Right atrium auricular region (tissue), 2 donors: Measurements from ENCODE around the gene CLASRP. TPM values are rescaled to one million over a fixed set of nuclear protein-coding genes. Genes with fewer than 3 reads are reported as not detected.

ENCODE experiments used
- DNase-seq: peaks from one replicate; pipeline ENCODE4 v3.0.0-alpha.2; 2019; ENCODE audit warnings: low spot score
- H3K27ac ChIP-seq, 2 donors: fragments of 200-600 bp; sonication (generic); 1 replicate in 1 of 2; 2 replicates in 1 of 2; pipeline ENCODE4 v1.5.1; 2016 to 2019
- H3K27me3 ChIP-seq, 2 donors: fragments of 200-600 bp; sonication (generic); one replicate each; pipeline versions ENCODE4 v1.5.1 to v1.6.0; 2017 to 2019
- H3K36me3 ChIP-seq: fragments of 200-600 bp; sonication (generic); one replicate; pipeline ENCODE4 v1.5.1; 2016
- H3K4me1 ChIP-seq, 2 donors: fragments of 200-600 bp; sonication (generic); one replicate each; pipeline versions ENCODE4 v1.5.1 to v1.6.0; 2017 to 2019
- H3K4me3 ChIP-seq, 2 donors: fragments of 200-600 bp; sonication (generic); 1 replicate in 1 of 2; 2 replicates in 1 of 2; pipeline ENCODE4 v1.5.1; 2017 to 2019; ENCODE audit warnings: mild to moderate bottlenecking in 1 of 2, moderate library complexity in 1 of 2
- H3K9me3 ChIP-seq, 2 donors: fragments of 200-600 bp; sonication (generic); one replicate each; pipeline ENCODE4 v1.5.1; 2019
- total RNA-seq, 2 donors: library from RNA; depleted of rRNA; stranded (reverse); fragments of >200 nt; gene quantifications; one replicate each; pipeline ENCODE4 v1.1.0, GENCODE V29; 2016
- TF ChIP-seq, protein P1 (sequence below), 2 donors: fragments of 200-600 bp; sonication (generic); IDR thresholded peaks; one replicate each; pipeline ENCODE4 v1.5.1; 2019; ENCODE audit warnings: antibody characterized with exemption in 2 of 2

CLASRP gene
- total RNA-seq, 2 donors from 2014 or later, result 29.6 to 31.3 TPM

DNA sequence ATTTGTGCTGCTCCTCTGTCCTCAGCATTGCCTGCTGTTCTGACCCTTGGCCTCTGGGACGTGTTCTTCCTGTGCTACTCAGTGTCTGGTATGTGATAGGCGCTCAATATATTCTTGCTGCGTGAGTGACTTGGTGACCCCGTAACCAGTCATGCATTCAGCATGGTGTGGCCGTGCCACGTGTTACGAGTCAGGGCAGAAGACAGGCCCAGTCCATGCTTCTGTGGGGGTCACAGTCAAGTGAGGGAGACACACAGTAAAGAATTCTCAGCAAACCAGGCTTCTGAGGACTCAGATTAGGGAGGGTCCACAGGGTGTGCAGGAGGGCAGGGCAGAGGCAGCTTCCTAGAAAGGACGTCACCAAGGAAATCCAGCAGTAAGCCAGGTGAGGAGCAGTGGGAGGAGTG is 62.0 kb downstream of the CLASRP start:
- no peak overlapping the region for H3K4me3 ChIP-seq
- no peaks in the 10 kb centered on the region for H3K27me3 ChIP-seq
- no peaks in the 10 kb centered on the region for H3K36me3 ChIP-seq
- H3K4me1 ChIP-seq, result peaks cover 0 to 93% of the 10 kb centered on the region in 2 donors
- DNase-seq, result no peak
- H3K9me3 ChIP-seq, result no peaks in the 10 kb centered on the region
- H3K27ac ChIP-seq, result peak overlapping the region; percentile 80 to 83
- TF ChIP-seq, protein P1, sequence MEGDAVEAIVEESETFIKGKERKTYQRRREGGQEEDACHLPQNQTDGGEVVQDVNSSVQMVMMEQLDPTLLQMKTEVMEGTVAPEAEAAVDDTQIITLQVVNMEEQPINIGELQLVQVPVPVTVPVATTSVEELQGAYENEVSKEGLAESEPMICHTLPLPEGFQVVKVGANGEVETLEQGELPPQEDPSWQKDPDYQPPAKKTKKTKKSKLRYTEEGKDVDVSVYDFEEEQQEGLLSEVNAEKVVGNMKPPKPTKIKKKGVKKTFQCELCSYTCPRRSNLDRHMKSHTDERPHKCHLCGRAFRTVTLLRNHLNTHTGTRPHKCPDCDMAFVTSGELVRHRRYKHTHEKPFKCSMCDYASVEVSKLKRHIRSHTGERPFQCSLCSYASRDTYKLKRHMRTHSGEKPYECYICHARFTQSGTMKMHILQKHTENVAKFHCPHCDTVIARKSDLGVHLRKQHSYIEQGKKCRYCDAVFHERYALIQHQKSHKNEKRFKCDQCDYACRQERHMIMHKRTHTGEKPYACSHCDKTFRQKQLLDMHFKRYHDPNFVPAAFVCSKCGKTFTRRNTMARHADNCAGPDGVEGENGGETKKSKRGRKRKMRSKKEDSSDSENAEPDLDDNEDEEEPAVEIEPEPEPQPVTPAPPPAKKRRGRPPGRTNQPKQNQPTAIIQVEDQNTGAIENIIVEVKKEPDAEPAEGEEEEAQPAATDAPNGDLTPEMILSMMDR (IDR thresholded peaks at IDR 0.05), result no peak

DNA sequence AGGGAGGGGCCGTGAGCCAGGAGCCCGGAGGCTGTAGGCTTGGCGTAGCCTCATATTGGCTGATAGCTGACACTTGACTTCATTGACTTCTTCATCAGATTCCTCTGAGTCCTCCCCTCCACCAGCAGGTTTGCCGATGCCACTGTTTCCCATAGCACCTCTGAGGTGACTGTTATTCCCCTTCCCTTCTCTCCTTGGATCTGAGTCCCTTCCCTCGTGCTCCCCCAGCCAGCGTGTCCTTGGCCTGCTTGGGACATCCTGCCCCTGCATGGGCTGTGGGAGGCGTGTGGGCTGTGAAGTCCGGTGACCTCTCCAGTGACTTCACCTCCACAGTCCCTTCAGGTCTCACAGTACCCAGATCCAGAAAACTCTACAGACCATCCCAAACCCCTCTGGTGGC is 63.0 kb downstream of the CLASRP start:
- H3K4me3 ChIP-seq, result no peak overlapping the region
- no peaks in the 10 kb centered on the region for H3K36me3 ChIP-seq
- H3K9me3 ChIP-seq, result no peaks in the 10 kb centered on the region
- TF ChIP-seq, protein P1 (IDR thresholded peaks at IDR 0.05), result no peak
- peak overlapping the region in 1 of 2 donors; percentile 83 for H3K27ac ChIP-seq
- no peak for DNase-seq
- H3K4me1 ChIP-seq, result peaks cover 0 to 83% of the 10 kb centered on the region in 2 donors
- H3K27me3 ChIP-seq, result no peaks in the 10 kb centered on the region

DNA sequence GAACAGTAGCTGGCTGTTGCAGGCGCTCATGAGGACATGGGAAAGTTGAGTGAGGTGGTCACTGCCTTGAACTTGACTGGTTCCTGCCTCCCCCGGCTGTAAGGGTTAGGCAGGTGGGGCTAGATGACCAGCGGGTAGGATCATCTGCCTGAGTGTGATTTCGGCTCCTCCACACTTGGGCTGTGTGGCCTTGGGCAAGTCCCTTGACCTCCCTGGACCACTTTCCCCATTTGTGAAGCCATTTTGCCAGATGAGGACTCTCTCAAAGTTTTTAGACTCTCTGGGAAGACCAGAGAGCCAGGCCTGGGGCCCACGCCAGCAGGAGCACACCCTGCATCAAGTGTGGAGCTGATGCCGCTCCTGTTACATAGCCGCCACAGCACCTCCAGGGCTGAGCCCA is 63.6 kb downstream of the CLASRP start:
- H3K9me3 ChIP-seq, result no peaks in the 10 kb centered on the region
- H3K4me3 ChIP-seq, result no peak overlapping the region
- no peaks in the 10 kb centered on the region for H3K27me3 ChIP-seq
- no peaks in the 10 kb centered on the region for H3K36me3 ChIP-seq
- peaks cover 0 to 77% of the 10 kb centered on the region in 2 donors for H3K4me1 ChIP-seq
- no peak for DNase-seq
- TF ChIP-seq, protein P1 (IDR thresholded peaks at IDR 0.05), result no peak
- H3K27ac ChIP-seq, result peak overlapping the region in 1 of 2 donors; percentile 76

DNA sequence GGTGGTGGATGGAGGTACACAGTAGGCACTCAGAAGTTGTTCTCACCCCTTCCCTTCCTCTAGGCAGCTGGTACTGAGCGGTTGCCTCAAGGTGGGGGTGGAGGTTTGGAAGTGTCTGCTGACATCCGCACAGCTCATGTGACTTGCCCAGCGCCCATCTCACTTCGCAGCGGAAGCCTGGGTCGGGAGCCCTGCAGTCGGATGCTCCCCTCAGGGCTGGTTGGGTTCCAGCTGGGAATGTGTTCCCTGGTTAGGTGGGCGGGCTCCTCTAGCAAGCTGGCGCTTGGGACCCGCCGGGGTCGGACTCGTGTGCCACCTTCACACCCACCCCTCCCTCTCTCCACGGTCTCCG is 64.3 kb downstream of the CLASRP start:
- DNase-seq, result no peak
- Histone ChIP-seq H3K4me1 (peaks cover 0 to 70% of the 10 kb centered on the region in 2 donors), H3K27ac (peak overlapping the region; percentile 11 to 76), H3K36me3 (no peaks in the 10 kb centered on the region), H3K27me3 (no peaks in the 10 kb centered on the region), H3K4me3 (peak overlapping the region in 1 of 2 donors; percentile 36), H3K9me3 (no peaks in the 10 kb centered on the region)
- TF ChIP-seq, protein P1 (IDR thresholded peaks at IDR 0.05), result peak in 1 of 2 donors; percentile 5

DNA sequence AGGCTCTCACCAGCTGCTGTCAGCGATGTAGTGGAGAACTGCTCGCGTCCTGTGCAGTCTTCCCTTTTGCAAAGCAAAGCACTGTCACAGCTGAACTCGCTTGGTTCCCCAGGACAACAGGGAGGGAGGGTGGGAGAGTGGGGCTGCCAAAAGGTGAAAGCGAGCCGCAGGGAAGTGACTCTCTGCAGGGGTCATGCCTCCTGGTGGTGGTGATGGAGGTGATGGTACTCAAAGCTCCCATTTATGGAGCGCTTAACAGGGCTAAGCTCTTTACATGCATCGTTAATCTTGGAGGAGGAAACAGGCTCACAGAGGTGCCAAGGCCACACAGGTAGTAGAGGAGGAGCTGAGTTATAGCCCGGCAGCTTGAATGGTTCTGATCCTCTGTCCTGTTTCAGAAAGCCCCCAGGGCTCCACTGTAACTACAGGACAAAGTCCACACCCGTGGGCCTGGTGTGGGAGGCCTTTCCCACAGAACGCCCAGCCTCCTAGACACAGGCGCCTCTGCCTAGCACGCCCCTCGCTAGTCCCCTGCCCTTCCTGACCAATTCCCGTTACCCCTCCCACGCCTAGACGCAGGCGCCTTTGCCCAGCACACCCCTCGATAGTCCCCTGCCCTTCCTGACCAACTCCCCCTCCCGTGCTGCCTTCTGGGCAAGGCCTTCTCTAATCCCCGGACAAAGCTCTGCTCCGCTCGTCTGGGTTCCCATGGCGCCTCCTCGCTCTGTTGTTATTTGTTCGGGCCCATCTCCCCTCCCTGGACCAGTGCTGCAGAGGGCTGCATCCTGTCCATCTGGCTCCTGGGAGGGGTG is 64.9 kb downstream of the CLASRP start:
- H3K4me3 ChIP-seq, result peak overlapping the region in 1 of 2 donors; percentile 36
- H3K9me3 ChIP-seq, result no peaks in the 10 kb centered on the region
- no peaks in the 10 kb centered on the region for H3K27me3 ChIP-seq
- no peaks in the 10 kb centered on the region for H3K36me3 ChIP-seq
- no peak for DNase-seq
- H3K4me1 ChIP-seq, result peaks cover 0 to 64% of the 10 kb centered on the region in 2 donors
- H3K27ac ChIP-seq, result peak overlapping the region; percentile 11 to 76
- TF ChIP-seq, protein P1 (IDR thresholded peaks at IDR 0.05), result no peak
